Cardiac fibroblast (primary cell): ENCODE results near the gene ARHGAP8.

Experiments used
- DNase-seq, 2 donors: peaks; one replicate each; pipeline versions ENCODE4 v3.0.0 to v3.0.0-alpha.2; 2010; ENCODE audit warnings: low read depth in 2 of 2
- H3K4me3 ChIP-seq, 2 donors: replicated peaks in 1 of 2; 1 replicate in 1 of 2; 2 replicates in 1 of 2; pipeline ENCODE4 v1.5.1; 2011; ENCODE audit warnings: low read depth in 2 of 2, low read length in 2 of 2, mild to moderate bottlenecking in 2 of 2, moderate library complexity in 1 of 2
- TF ChIP-seq, protein P1 (sequence below): IDR thresholded peaks from one replicate; pipeline ENCODE4 v1.5.1; 2011; ENCODE audit warnings: low read depth, mild to moderate bottlenecking, low read length, inconsistent platforms

ARHGAP8 gene

DNA sequence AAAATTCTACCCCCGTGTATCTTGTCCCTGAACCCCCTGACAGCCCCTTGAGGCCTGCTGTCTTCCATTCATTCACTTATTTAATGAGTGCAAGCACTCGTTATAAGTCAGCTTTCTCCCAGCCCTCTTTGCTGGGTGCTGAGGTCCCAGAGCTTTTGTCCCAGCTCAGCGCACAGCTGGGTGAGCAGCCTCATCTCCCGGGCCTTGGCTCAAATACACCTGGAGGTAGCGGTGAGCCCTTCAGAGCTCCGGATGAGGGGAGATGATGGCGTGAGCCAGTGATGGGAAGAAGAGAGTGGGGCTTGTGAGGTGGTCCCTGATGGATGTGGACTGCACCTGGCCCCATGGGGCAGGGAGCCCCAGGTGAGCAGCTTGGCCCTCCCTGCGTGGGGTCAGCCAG lies 18.1 kb upstream of the ARHGAP8 start:
- H3K4me3 ChIP-seq = no peak overlapping the region
- DNase-seq = no peak
- TF ChIP-seq, protein P1, sequence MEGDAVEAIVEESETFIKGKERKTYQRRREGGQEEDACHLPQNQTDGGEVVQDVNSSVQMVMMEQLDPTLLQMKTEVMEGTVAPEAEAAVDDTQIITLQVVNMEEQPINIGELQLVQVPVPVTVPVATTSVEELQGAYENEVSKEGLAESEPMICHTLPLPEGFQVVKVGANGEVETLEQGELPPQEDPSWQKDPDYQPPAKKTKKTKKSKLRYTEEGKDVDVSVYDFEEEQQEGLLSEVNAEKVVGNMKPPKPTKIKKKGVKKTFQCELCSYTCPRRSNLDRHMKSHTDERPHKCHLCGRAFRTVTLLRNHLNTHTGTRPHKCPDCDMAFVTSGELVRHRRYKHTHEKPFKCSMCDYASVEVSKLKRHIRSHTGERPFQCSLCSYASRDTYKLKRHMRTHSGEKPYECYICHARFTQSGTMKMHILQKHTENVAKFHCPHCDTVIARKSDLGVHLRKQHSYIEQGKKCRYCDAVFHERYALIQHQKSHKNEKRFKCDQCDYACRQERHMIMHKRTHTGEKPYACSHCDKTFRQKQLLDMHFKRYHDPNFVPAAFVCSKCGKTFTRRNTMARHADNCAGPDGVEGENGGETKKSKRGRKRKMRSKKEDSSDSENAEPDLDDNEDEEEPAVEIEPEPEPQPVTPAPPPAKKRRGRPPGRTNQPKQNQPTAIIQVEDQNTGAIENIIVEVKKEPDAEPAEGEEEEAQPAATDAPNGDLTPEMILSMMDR = no peak

DNA sequence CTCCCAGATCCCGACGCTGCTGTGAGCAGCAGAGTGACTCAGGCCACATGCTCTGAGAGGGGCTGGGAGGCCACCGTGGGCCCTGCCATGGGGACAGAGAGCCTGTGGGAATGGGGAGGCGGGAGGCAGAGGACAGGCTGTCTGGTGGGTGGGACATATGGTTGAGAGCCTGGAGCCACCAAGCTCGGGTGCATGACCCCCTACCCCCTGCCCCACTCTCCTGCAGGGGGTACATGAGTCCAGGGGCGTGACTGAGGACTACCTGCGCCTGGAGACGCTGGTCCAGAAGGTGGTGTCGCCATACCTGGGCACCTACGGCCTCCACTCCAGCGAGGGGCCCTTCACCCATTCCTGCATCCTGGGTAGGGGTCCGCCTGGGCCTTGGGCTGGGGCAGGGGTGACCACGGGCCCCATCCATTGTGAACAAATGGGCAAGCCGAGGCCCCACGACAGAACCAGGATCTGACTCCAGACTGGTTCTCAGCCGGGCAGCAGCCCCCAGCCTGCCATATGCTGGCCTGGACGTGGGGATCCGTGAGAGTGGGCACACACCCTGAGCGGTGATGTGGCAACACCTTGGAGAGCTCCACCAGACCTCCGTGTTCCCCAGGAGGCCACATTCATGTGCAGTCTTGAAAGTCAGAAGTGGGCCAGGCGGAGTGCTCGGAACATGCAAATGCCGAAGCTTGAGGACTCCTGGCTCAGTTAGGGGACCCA lies 17.4 kb upstream of the ARHGAP8 start:
- no peak for DNase-seq
- TF ChIP-seq, protein P1 = no peak
- H3K4me3 ChIP-seq = no peak overlapping the region

DNA sequence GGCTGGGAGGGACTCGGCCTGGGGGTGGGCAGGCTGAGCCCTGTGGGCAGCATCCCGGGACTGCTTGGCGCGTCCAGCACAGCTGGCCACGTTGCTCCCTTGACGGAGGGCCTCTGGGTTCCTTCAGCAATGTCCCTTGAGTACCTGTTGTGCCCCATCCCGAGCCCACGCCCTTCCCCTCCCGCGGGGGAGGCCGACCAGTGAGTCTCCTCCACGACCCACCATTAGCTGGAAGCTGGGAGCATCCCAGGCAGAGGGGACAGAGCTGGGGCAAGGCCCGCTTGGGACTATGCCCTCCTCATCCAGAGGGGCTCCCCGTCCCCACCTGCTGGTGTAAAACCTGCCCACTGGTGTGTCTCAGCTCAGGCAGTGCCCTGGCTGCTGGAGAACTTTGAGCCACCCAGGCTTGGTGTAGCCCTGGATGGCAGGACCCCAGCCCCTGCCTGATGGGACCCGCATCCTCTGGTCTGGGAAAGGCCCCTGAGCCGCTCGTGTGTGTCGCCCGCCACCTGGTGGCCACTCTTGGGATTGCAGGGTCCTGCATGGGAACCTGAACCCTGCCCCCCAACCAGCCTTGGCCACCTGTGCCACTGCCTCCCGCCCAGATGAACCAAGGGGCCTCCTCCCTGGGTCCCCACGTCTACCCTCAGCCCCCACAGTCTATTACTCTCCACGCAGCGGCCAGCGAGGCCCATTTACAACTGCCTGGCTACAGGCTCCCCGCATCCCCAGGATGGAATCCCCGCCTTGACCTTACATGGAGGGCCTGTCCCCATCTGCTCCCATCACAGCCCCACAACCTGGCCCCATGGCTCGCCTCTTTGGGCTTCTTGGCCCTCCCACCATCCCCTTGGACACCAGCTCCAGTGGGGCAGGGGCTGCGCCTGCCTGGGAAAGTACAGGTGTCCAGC lies 16.6 kb upstream of the ARHGAP8 start:
- TF ChIP-seq, protein P1 = peak; percentile 97
- DNase-seq = peak; percentile 56 to 63

DNA sequence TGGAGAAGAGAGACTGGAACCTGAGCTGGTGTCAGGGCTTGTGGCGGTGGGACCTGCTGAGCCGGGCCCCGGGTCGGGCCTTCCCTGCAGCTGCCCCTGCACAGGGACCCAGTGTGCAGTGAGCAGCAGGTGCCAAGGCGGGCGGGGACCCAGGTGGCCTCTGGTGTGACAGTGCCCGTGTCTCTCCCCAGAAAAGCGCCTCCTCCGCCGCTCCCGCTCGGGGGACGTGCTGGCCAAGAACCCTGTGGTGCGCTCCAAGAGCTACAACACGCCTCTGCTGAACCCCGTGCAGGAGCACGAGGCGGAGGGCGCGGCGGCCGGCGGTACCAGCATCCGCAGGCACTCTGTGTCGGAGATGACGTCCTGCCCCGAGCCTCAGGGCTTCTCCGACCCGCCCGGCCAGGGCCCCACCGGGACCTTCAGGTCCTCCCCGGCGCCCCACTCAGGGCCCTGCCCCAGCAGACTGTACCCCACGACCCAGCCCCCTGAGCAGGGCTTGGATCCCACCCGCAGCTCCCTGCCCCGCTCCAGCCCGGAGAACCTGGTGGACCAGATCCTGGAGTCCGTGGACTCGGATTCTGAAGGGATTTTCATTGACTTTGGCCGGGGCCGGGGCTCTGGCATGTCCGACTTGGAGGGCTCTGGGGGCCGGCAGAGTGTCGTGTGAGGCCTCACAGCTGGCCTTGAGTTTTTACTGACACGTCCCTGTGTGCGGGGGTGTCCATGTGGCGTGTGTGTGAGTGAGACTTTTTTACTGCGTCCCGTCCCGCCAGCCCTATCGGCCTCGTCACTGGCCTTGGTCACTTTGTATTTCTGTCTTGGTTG lies 15.6 kb upstream of the ARHGAP8 start:
- no peak for DNase-seq
- H3K4me3 ChIP-seq = no peak overlapping the region
- TF ChIP-seq, protein P1 = no peak

More for the DNA sequence above, 16.6 kb upstream of the ARHGAP8 start:
- no peak overlapping the region for H3K4me3 ChIP-seq

DNA sequence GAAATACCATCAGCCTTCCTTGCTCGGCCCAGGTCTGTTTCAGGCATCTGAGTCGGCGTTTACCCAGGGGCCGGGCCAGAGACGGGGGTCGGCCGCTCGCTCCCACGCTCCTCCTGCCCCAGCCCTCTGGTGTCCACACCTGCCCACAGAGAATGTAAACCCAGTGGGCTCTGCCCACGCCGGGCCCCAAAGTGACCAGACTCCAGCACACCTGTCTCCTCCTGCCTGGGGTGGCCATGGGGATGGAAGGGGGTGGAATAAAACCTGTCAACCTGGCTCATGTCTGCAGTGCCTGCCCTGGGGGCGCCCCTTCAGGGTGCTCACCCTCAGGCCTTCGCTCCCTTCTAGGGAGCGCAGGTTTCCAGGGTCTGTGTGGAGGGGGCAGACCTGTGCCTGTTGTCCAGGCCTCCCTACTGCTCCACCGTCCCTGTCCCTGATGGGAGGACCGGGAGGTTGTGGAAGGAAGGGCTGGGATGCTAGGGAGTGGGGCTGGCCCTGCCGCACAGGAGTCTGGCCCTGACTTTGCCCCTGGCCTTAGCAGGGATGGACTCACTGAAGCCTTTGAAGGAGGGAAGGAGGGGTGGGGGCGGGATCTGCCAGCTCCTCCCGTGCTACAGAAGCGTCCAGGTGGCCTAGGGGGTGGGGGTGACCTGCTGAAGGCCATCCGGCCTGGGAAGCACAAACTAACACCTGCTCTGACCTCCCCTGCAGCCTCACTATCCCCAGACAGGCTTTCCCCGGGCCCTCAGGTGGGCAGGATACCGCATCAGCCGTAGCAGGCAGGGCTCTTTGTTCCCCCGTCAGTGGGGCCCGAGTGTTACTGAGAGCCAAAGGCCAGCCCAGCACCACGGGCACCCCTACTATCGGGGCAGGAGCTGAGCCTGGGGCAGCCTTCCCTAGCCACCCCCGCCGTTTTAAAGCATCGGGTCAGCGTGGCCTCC lies 14.7 kb upstream of the ARHGAP8 start:
- no peak for DNase-seq
- TF ChIP-seq, protein P1 = no peak
- H3K4me3 ChIP-seq = no peak overlapping the region
